OCI-LY1 (cell line): ENCODE results near the gene GPSM1.

ENCODE experiments used
- H2AFZ ChIP-seq: fragments of 200-600 bp; sonication (generic), shearing (Covaris generic); 2 replicates; pipeline ENCODE4 v1.6.0; 2014; ENCODE audit warnings: antibody characterized with exemption, mild to moderate bottlenecking, low read length
- H3F3A ChIP-seq: fragments of 200-600 bp; sonication (generic), shearing (Covaris generic); 2 replicates; pipeline ENCODE4 v1.6.0; 2014; ENCODE audit warnings: mild to moderate bottlenecking, antibody characterized with exemption, low read length, moderate library complexity; ENCODE audit not compliant: insufficient read depth
- H3K27ac ChIP-seq: fragments of 200-600 bp; sonication (generic); 2 replicates; pipeline ENCODE4 v1.5.1; 2014; ENCODE audit warnings: low read length, mixed run types, mild to moderate bottlenecking, low read depth; ENCODE audit not compliant: poor library complexity, severe bottlenecking
- H3K27me3 ChIP-seq: fragments of 200-600 bp; sonication (generic); 2 replicates; pipeline ENCODE4 v1.6.0; 2014; ENCODE audit warnings: antibody characterized with exemption, mild to moderate bottlenecking, low read length, moderate library complexity; ENCODE audit not compliant: insufficient read depth
- H3K36me3 ChIP-seq: fragments of 200-600 bp; sonication (generic); 2 replicates; pipeline ENCODE4 v1.6.1; 2014; ENCODE audit warnings: mild to moderate bottlenecking, antibody characterized with exemption, low read length, moderate library complexity, mixed read lengths; ENCODE audit not compliant: insufficient read depth
- H3K4me1 ChIP-seq: fragments of 200-600 bp; sonication (generic); 2 replicates; pipeline ENCODE4 v1.5.1; 2014; ENCODE audit warnings: mild to moderate bottlenecking, low read length, moderate library complexity; ENCODE audit not compliant: insufficient read depth, severe bottlenecking
- H3K4me2 ChIP-seq: fragments of 200-600 bp; sonication (generic), shearing (Covaris generic); 2 replicates; pipeline ENCODE4 v1.6.1; 2014; ENCODE audit warnings: low read length
- H3K4me3 ChIP-seq: fragments of 200-600 bp; sonication (generic); 2 replicates; pipeline ENCODE4 v1.5.1; 2014; ENCODE audit warnings: low read length, low read depth, mild to moderate bottlenecking, mixed read lengths; ENCODE audit not compliant: poor library complexity, severe bottlenecking
- H3K79me2 ChIP-seq: fragments of 200-600 bp; shearing (Covaris generic); 2 replicates; pipeline ENCODE4 v1.6.1; 2016; ENCODE audit warnings: mixed run types, low read length, mixed read lengths; ENCODE audit not compliant: insufficient read depth
- H3K9ac ChIP-seq: fragments of 200-600 bp; sonication (generic), shearing (Covaris generic); 2 replicates; pipeline ENCODE4 v1.6.1; 2014; ENCODE audit warnings: mild to moderate bottlenecking, low read length, mixed read lengths
- H3K9me2 ChIP-seq: fragments of 200-600 bp; sonication (generic), shearing (Covaris generic); 2 replicates; pipeline ENCODE4 v1.6.1; 2014; ENCODE audit warnings: low read depth, mild to moderate bottlenecking, low read length, mixed read lengths
- H3K9me3 ChIP-seq: fragments of 200-600 bp; shearing (Covaris generic); 2 replicates; pipeline ENCODE4 v1.6.1; 2014; ENCODE audit warnings: low read length, mixed read lengths
- H4K20me1 ChIP-seq: fragments of 200-600 bp; sonication (generic), shearing (Covaris generic); 2 replicates; pipeline ENCODE4 v1.6.0; 2016; ENCODE audit warnings: mild to moderate bottlenecking, low read length; ENCODE audit not compliant: insufficient read depth
- EZH2 ChIP-seq: fragments of 200-600 bp; sonication (generic), shearing (Covaris generic); IDR thresholded peaks from 2 replicates; pipeline ENCODE4 v1.8.0; 2017; ENCODE audit warnings: borderline replicate concordance, mixed run types, mild to moderate bottlenecking, antibody characterized with exemption, low read length, moderate library complexity, mixed read lengths
- TF ChIP-seq, protein P1 (sequence below): fragments of 200-600 bp; sonication (generic), shearing (Covaris generic); IDR thresholded peaks from 2 replicates; pipeline ENCODE4 v1.5.1; 2017; ENCODE audit warnings: mild to moderate bottlenecking, antibody characterized with exemption, low read length, moderate library complexity, mixed read lengths

The GPSM1 gene

DNA sequence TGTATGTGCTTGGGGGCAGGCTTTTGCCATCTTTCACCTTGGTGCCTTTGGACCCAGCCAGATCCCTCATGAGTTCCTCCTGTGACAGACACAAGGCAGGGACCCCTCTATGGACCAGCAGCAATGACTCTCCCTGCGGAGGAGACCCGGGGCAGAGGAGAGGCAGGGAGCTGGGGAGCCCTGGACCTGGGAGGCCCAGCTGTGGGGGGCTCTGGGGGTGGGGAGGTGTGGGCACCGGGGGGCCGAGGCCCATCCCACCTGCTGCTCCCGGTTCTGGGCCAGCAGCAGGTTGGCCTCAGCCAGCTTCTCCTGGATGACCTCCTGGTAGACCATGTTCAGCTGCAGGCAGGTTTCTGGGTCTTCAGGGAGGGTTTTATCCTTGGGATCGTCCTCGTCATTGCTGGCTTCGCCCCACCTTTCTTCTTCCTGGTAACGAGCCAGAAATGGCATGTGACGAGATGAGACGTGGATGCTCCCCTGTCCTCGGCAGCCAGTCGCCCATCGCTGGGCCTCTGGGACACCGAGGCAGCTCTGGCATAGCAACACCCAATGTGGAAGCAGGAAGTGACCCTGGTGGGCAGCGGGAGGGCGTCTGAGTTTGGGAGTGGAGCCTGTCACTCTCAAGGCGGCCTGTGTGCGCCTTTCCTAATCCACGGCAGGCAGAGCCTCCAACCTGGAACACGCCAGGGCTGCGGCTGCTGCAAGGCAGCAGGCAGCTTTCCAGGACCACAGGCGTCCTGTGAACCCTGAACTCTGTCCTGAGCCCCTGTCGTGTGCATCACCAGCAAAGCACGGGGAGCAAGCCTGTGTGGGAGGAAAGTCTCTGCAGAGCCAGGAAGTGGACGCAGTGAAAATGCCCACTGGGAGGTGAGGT lies 68.2 kb downstream of the GPSM1 start:
- TF ChIP-seq EZH2 = no peak
- TF ChIP-seq, protein P1, sequence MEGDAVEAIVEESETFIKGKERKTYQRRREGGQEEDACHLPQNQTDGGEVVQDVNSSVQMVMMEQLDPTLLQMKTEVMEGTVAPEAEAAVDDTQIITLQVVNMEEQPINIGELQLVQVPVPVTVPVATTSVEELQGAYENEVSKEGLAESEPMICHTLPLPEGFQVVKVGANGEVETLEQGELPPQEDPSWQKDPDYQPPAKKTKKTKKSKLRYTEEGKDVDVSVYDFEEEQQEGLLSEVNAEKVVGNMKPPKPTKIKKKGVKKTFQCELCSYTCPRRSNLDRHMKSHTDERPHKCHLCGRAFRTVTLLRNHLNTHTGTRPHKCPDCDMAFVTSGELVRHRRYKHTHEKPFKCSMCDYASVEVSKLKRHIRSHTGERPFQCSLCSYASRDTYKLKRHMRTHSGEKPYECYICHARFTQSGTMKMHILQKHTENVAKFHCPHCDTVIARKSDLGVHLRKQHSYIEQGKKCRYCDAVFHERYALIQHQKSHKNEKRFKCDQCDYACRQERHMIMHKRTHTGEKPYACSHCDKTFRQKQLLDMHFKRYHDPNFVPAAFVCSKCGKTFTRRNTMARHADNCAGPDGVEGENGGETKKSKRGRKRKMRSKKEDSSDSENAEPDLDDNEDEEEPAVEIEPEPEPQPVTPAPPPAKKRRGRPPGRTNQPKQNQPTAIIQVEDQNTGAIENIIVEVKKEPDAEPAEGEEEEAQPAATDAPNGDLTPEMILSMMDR = no peak
- H3K9me2 ChIP-seq = no peaks in the 10 kb centered on the region
- H3K27ac ChIP-seq = no peak overlapping the region
- no peaks in the 10 kb centered on the region for H4K20me1 ChIP-seq
- H3F3A ChIP-seq = no peaks in the 10 kb centered on the region
- no peak overlapping the region for H3K9ac ChIP-seq
- H3K79me2 ChIP-seq = peaks cover 18% of the 10 kb centered on the region
- no peak overlapping the region for H3K4me3 ChIP-seq
- peaks cover 74% of the 10 kb centered on the region for H3K36me3 ChIP-seq
- no peak overlapping the region for H2AFZ ChIP-seq
- H3K4me2 ChIP-seq = no peak overlapping the region
- H3K9me3 ChIP-seq = no peaks in the 10 kb centered on the region
- H3K4me1 ChIP-seq = peaks cover 18% of the 10 kb centered on the region
- H3K27me3 ChIP-seq = no peaks in the 10 kb centered on the region

DNA sequence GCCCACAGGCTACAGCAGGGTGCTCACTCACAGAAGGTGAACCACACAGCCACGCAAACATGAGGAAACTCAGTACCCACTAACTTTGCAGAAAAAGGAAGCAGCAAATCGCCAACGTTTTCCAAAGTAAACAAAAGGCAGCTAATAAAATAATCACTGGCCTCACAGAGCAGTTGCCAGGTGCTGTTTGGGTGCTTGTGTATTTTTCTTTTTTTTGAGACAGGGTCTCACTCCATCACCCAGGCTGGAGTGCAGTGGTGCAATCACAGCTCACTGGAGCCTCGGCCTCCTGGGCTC lies 68.8 kb downstream of the GPSM1 start:
- Histone ChIP-seq H3K4me3 (no peak overlapping the region), H3K9ac (no peak overlapping the region), H3K4me1 (peaks cover 20% of the 10 kb centered on the region), H2AFZ (no peak overlapping the region), H3K27ac (no peak overlapping the region), H3K36me3 (peaks cover 72% of the 10 kb centered on the region), H3F3A (no peaks in the 10 kb centered on the region), H4K20me1 (no peaks in the 10 kb centered on the region), H3K79me2 (peaks cover 18% of the 10 kb centered on the region), H3K9me2 (no peaks in the 10 kb centered on the region), H3K27me3 (no peaks in the 10 kb centered on the region), H3K9me3 (no peaks in the 10 kb centered on the region), H3K4me2 (no peak overlapping the region)
- TF ChIP-seq EZH2 = no peak
- TF ChIP-seq, protein P1 = no peak

DNA sequence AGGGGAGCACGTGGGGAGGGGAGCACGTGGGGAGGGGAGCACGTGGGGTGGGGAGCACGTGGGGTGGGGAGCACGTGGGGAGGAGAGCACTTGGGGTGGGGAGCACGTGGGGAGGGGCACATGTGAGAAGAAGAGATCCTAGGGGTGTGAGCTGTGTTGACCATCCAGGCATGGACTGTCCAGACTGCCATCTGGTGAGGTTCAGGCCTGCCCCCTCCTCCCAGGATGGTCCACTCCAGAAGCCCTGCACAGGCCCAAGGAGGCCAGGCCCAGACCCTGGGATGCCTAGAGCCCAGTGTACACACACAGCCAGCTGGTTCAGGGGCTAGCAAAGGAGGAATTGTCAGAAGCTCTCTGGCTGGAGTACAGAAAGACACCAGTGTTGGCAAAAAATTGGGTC lies 70.3 kb downstream of the GPSM1 start:
- Histone ChIP-seq H3K79me2 (peaks cover 18% of the 10 kb centered on the region), H3K4me1 (peaks cover 20% of the 10 kb centered on the region), H3K9ac (no peak overlapping the region), H4K20me1 (no peaks in the 10 kb centered on the region), H3K27me3 (no peaks in the 10 kb centered on the region), H3F3A (no peaks in the 10 kb centered on the region), H3K36me3 (peaks cover 72% of the 10 kb centered on the region), H2AFZ (no peak overlapping the region), H3K27ac (no peak overlapping the region), H3K4me2 (no peak overlapping the region), H3K4me3 (no peak overlapping the region), H3K9me2 (no peaks in the 10 kb centered on the region), H3K9me3 (no peaks in the 10 kb centered on the region)
- TF ChIP-seq, protein P1 = no peak
- no peak for TF ChIP-seq EZH2
